ENCODE results near the gene TMEM17.

DNA sequence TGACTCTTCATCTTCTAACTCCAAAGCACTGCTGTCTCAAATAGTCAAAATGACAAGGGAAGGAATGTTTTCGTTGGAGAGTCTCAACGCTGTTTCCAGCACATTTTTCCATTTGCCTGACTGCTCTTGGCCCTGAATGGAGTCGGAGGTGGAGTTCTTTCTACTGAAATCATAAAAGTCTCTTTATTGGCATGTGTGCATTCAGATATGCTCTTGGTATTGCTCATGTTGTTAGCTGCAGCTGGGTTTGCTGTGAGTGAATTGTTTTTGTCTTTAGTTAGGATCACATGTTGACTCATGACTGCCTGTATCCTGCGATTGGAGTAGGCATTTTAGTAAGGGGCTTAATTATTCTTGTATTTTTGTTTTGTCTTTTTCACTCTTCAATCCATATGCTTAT lies 16.8 kb downstream of the TMEM17 start:
- TF ChIP-seq POLR2AphosphoS5 (IDR thresholded peaks at IDR 0.05; ENCODE audit: insufficient read depth, low read depth, low read length), result no peak
- TF ChIP-seq, protein P1, sequence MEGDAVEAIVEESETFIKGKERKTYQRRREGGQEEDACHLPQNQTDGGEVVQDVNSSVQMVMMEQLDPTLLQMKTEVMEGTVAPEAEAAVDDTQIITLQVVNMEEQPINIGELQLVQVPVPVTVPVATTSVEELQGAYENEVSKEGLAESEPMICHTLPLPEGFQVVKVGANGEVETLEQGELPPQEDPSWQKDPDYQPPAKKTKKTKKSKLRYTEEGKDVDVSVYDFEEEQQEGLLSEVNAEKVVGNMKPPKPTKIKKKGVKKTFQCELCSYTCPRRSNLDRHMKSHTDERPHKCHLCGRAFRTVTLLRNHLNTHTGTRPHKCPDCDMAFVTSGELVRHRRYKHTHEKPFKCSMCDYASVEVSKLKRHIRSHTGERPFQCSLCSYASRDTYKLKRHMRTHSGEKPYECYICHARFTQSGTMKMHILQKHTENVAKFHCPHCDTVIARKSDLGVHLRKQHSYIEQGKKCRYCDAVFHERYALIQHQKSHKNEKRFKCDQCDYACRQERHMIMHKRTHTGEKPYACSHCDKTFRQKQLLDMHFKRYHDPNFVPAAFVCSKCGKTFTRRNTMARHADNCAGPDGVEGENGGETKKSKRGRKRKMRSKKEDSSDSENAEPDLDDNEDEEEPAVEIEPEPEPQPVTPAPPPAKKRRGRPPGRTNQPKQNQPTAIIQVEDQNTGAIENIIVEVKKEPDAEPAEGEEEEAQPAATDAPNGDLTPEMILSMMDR (IDR thresholded peaks at IDR 0.05; ENCODE audit: extremely low read depth in 1 of 2, insufficient read depth in 1 of 2, low read depth in 1 of 2, low read length in 2 of 2), result no peak
